ENCODE results near the gene TRIO.

GRCh38 chr5:14369780-14370179 is 226.6 kb downstream of the TRIO start:
- TF ChIP-seq CTCF (IDR thresholded peaks at IDR 0.05) (no peak), POLR2A (IDR thresholded peaks at IDR 0.05) (no peak)

All from upper lobe of left lung (tissue), 4 donors.